Activated T-cell treated with anti-CD3 and anti-CD28 coated beads for 4 hours (primary cell): ENCODE data around the gene PUSL1.

ENCODE experiments used
- DNase-seq: peaks from one replicate; pipeline ENCODE4 v3.0.0-alpha.2; 2020

Gene PUSL1

DNA sequence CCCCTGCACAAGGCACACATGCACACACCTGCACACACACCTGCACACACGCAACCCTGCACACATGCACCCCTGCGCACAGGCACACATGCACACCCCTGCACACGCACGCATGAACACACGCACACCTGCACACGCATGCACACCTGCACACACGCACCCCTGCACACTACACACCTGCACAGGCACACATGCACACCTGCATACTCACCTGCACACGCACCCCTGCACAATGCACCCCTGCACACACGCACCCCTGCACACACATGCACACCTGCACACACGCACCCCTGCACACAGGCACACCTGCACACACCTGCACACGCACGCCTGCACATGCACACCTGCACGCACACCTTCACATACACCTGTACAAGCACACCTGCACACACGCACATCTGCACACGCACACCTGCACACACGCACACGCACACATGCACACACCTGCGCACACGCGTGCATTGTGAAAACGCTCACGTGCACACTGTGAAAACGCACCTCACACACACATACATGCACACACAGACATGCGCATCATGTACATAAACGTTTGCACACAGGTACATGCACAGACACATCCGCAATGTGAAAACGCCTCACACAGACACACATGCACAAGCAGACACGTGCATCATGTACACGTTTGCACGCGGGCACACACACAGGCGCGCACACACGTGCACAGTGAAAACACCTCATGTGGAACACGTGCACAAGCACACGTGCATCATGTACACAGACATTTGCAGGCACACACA lies 32.6 kb downstream of the PUSL1 start:
- DNase-seq: no peak

DNA sequence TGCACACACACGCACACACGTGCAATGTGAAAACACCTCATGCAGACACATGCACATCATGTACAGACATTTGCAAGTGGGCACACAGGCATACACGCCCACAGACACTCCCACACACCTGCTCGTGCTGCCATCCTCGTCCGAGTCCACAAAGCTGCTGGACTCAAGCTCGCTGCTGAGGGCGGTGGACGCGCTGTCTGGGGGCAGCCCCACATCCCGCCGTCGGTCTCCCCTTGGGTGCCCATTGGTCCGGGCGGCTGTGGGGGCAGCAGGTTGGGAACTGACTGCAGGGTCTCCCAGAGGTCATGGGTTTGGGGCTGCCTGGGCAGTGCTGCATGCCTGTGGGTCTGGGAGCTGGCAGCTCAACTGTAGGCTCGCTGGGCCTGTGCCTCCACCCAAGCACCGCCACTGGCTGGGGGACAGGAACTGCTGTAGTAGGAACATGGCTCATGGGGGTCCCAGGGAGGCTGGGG lies 33.2 kb downstream of the PUSL1 start:
- no peak for DNase-seq

DNA sequence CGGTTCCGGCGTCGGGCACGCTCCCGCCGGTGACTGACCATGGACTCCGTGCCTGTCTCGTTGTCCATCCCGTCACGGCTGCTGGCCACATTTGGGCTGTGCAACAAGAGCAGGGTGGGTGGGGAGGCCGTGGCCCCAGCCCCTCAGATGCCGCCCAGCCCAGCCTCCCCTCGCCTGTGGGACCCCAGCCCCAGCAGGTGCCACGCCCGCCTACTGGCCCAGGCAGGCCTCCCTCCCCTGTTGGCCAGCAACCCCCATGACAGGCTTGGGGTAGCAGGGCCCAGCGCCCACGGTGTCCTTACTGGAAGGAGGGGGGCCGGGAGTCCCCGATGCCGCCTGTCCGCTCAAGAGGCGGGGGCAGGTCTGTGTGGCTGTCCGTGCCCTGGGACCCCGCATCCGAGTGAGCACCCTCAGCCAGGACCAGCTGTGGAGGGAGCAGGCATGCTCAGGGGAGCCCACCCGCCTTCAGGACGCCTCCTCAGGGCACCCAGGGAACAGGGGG lies 33.7 kb downstream of the PUSL1 start:
- DNase-seq: no peak

DNA sequence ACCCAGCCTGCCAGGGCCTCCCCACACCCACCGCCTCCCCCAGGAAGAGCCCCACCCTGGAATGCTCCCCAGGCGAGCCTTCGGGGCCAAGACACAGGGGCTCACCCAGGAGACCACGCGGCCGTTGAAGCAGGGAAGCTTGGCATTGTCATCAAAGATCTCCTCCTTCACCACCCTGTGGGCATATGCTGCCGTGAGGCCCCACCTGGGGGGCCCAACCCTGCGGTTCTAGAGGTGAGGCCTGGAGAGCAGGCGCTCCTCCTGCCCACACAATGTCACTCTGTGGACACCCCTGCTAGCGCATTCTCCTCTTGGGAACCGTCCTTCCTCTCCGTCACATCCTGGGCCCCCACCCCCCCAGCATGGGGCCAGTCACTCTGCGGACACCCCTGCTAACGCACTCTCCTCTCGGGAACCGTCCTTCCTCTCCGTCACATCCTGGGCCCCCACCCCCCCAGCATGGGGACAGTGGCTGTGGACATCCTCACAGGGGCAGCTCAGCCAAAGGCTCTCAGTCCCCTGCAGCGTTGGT lies 34.3 kb downstream of the PUSL1 start:
- DNase-seq: no peak

DNA sequence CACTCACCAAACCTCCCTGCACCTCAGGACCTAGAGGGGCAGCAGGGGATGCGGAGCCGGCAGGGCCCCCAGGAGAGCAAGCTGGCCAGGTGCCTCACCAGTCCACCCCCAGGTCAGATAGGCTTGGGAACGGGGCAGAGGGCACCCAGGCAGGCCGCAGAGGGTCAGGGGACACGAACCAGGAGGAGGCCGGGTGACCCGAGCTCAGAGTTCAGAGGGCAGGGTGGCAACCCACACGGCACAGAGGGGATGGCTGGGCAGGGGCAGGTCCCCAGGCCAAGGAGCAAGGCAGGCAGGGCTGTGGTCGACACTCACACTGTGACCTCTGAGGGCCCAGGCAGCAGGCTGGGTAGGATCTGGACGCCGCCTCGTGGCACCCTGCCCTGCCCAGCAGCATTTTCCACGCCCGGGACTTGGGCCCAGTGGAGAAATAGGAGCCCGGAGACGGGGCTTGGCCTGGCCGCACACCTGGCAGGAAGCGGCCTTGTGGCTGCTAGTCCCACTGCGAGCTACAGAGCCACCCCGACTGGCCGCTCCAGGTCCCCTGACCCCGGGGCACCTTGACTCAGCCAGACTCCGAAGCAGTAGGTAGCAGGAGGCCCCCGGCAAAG lies 35.5 kb downstream of the PUSL1 start:
- DNase-seq: no peak

DNA sequence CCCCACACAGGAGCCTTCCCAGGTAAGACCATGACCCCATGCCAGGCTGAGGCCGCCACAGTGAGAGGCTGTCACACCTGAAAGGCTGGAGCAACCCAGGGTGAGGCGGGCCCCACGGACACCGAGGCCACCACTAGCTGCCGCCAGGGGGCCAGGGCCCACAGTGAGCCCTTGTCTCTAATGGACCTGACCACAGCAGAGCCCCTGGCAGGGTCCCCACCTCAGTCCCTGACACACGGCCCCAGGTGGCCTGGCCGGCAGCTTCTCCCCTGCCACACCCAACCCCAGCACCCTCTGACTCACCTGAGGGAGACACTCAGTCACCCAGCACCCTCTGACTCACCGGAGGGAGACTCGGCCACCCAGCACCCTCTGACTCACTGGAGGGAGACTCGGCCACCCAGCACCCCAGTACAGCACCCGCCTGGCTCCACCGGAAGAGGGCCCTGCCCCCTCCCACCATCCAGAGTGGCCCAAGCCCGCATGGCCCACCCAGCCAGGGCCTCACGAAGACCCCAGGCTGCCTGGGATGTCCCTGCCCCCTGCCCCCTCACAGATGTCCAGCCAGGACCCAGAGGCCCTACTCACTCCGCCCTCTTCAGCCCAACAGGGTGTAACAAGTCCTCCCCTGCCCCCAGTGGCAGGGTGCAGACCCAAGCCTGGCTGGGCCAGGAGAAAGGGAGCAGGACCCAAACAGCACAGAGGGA lies 36.4 kb downstream of the PUSL1 start:
- DNase-seq: peak; percentile 31

DNA sequence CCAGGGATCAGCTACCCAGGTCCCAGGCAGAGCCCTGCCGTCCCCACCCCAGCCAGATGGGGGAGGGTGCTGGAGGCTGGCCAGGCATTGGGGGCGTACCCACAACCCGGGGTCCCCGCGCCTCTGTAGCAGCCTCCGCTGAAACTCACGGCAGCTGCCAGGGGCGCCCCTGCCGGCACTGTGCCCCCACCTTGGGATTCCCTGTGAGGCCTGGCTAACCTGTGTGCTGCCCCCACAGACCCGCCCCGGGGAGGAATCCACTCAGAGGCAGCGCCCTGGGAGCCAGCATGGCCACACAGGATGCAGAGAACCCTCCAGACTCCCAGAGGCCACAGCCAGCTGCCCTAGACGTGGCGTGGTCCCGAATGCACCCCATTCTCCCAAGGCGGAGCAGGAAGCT lies 37.0 kb downstream of the PUSL1 start:
- DNase-seq: no peak

DNA sequence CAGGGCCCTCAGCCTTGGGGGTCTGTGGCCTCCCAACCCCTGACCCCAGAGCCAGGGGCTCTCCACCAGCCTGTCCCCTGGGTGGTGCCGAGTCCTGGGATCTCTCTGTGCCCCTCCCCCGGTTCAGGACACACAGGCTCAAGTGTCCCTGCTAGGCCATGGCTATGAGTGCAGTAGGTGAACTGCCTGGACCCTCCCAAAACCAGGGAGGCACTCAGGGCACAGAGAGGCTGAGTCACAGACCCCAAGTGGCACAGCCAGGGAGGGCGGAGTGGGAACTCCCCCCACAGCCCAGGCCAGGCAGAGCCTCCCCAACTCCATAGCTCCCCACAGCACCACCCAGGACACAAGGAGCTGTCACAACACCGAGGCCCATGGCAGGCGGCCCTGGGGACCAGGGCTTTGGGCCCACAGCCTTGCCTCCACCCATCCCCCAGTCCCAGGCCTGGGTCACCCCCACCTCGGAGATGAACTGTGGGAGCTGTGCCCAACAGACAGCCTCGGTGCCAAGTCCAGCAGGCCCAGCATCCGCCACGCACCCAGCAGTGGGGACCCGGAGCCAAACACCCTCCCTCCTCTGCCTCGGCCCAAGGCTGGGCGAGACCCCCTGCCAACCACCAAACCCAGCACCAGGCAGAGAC lies 37.6 kb downstream of the PUSL1 start:
- no peak for DNase-seq

DNA sequence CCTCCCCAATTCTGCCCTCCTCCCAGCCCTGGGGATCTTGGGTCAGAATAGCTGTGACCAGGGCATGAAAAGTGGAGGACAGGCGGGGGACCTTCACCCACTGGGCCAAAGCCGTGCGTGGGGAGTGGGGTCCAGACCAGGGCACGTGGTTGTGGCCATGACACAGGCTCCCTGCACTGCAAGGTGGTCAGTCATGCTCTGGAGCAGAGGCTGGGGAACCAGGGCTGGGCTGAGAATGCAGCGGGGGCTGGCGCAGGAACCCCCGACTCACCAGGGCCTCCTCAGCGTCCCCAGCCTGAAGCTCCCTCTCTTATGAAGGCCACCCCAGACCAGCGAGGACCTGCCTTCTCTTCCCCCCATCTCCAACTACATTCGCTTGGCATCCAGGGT lies 38.1 kb downstream of the PUSL1 start:
- DNase-seq: no peak

DNA sequence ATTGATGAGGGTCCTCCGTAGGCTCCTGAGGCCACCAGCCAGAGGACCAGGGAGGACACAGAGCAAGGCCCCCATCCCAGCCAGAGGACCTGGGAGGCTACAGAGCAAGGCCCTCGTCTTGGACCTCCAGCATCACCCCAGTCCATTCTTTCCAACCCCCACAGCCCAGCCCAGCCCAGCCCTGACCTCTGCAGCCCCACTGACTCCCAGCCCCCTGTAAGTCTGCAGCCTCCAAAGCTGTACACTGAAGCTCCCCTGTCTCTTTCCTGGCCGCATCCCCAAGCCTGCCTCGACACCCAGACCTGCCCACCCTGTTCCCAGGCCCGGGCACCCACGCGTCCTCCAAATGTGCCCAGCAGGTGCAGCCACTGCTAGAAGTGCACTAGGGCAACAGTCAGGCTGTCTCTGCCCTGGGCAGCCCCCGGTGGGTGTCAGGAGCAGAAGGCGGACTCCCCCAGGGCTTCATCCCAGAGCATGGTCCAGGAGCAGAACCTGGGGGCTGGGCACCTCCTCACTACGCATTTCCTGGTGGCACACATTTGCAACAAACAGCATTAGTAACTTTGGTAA lies 38.7 kb downstream of the PUSL1 start:
- DNase-seq: no peak

DNA sequence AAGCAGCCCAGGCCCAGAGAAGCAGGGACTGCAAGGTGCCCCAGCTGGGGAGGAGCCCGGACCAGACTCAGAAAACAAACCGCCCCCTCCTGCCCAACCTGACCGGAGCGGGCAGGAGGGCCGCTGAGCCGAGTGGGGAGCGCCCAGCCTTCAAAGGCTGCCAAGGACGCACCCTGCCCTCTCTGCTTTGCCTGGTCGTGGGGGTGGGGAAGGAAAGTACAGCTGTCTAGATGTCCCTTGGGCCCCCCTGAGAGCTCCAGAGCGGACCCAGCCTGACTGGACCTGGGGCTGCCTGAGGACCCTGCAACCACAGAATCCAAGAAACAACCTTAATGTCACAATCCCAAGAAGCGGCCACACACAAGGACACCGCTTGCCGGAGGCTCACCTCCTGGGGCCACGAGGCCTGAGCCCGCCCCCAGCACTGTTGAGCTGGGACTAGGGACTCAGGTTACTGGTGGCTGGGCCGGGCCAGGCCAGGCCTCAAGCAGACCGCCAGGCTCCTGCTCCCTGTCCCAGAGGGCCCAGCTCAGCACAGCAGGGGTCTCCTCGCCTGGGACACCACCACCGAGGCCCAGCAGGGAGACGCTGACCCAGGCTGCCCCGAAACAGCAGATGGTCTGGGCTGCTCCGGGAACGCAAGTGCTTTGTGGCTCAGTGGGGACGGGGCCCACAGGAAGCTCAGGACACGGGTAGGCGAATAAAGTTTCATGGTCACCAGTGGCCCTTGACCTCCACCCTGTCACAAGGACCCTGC lies 39.4 kb downstream of the PUSL1 start:
- DNase-seq: no peak

DNA sequence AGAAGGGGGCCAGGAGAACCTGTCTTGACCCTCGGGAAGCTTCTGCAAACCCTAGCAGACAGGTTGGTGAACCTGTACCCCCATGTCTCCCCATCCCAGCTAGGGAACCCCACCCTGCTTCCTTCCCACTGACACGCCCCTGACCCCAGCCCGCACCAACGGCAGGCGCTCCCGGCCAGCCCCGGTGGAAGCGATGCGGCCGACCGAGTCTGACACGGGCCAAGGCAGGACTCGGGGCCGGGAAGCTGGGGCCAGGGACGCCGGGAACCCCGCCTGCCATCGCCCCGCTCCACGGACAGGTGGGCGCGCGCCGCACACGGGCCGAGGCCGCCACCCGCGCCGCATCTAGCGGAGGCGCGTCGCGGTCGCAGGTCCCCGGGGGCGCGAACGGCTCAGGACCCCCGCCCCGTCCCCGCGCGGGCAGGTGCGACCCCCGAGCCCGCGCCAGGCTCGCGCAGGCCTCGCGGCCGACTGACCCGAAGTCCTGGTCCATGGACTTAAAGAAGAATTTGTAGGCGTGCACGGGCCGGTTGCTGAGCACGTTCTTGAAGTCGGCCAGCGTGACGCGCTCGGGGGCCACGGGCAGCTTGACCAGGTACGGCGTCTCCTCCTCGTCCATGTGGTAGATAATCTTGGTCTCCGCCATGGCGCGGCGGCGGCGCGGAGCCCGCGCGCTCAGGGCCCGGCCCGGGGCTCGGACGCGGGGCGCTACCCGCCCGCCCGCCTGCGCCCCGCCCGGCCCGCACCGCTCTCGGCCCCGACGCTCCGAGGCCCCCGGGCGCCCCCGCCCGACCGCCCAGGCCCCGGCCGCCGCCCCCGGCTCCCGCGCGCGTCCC lies 40.2 kb downstream of the PUSL1 start:
- no peak for DNase-seq

DNA sequence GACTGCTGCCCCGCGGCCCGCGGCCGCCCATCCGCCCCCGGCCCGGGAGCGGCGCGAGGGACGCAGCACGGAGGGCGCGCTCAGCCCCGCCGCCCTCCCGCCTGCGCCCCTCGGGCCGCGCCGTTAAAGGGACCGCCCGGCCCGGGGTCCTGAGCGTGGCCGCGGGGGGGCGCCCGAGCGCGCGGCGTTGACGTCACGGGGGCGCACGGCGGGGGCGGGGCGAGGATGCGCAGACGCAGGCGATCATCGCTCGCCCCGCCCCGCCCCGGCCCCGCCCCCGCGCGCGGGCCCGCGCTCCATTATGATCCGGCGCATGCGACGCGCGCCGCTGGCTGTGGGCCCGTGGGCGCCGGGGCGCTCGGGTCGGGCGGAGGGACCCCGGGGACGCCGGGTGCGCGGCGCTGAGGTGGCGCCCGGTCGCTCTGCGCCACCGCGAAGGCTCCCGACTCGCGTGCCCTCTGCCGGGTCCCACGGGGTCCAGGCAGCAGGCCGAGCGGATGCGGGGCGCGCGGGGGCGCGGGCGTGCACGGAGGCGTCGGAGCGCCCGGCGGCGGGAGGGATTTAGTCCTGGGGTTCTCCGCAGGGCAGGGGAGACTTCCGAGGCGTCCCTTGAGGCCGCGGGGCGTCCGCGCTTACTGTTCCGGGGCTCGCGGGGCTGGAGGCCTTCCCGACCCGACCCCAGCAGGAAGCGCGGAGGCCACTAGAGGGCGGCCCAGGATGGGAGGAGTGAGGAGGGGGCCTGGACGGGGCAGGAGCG lies 41.0 kb downstream of the PUSL1 start, which contains the start of gene DVL1:
DVL1 (minus strand) TSS at position 163 of the 757 bp plus-strand sequence. CDS start 353 bp downstream, outside the sequence.
- DNase-seq: peak; percentile 61

DNA sequence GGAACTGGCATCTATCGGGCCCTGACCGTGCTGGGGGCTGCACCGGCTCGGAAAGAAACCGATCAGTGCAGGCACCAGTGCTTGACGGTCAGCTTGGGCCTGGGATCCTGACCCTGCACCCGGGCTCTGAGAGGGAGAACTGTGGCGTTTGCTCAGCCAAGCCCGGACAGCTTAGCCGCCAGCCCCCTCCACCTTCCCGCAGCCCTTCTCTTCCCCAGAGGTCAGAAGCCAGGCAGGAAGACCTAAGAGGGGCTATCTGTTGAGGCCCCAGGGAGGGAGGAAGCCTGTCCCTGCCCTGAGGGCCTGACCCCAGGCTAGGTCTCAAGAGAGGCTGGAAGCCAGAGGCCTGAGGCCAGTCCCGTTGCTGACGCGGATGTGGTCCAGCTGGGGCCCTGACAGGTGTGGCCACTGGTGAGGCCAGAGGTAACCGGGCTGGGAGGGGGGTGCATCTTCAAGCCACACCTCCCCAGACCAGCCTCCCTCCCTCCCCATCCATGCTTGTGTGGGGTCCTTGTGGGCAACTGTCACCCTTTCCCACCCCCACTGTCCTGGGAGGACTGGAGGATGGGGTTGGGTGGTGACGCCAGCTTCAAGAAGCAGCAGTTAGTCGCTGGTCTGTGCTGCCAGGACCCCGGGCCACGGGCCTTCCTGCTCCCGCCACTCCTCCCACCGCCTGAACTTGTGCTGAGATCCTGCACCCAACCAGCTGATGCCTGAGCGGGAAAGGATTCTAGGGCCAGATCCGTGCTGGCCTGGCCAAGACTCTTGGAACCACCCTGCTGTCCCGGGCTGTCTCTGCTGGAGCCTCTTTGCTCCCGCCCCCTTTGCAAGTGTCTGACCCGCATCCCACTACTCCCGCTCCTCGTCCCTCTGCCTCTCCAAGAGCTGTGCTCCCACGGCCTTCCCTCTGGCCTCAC lies 43.4 kb downstream of the PUSL1 start:
- DNase-seq: no peak

DNA sequence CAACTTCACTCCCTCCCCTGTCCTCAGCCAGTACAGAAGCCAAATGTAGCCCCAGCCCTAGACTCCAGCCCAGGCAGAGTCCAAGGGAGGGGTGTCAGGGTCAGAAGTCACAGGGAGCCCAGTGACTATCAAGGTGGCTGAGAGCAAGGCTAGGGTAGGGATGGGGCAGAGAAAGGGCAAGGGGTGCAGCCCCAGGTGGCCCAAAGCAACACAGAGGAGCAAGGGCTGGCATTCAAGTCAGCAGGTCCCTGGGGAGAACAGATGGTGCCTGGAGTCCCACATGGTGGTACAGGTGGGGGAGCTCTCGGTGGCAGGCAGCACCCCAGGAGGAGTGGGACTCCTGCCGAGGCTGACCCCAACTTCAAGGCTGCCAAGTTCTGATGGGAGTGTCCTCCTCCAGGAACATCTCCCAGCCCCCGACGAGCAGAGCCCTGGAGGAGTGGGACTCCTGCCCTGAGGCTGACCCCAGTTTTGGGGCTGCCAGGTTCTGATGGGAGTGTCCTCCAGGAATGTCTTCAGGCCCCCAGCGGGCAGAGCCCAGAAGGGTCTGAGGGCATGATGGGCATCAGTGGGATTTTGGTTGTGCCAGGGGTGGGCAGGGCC lies 44.5 kb downstream of the PUSL1 start:
- no peak for DNase-seq

DNA sequence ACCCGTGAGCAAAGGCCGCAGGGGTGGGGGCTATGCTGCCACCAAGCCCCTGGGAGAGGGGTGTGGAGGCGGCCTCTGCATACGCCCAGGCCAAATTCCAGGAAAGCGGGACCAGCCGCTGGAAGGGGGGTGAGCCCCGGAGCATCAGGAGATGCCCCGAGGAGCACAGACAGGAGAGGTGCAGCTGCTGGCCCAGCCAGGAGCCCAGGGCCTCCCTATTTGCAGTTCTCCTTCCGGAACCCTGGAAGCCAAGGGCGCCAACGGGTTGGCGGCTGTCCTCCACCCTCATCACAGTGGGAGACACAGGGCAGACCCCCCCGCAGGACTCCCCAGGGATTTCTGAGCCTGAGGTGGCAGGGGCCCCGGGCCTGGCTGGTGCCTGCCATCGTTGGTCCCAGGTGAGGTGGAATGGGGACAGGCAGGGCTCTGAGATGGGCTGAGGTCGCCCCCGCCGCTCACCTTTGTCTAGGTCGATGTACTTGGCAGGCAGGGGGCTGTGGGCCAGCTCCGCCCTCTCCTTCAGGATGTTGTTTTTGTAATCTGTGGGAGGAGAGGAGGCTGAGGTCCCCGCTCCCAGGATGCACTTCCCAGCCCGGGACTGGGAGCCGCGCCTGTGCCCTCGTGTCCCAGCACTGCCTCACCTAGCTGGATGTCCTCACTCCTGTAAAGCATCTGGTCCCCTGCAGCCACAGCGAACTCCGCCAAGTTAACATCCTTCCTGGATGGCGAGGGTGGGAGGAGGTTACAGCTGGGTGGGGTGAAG lies 45.2 kb downstream of the PUSL1 start:
- DNase-seq: no peak
